Measurements from ENCODE around the gene FGD3. TPM values are rescaled to one million over a fixed set of nuclear protein-coding genes. Genes with fewer than 3 reads are reported as not detected.

FGD3 gene
- total RNA-seq, 1 donor, result not detected

- TF ChIP-seq CTCF (IDR thresholded peaks at IDR 0.05; ENCODE audit: insufficient read depth, low read depth, low read length), result no peak
- DNase-seq (ENCODE audit: low read depth), result no peak
- no peak overlapping the region for H3K4me3 ChIP-seq (ENCODE audit: low read depth, low read length)
Observed at GRCh38 chr9:93027750-93028149, 80.4 kb downstream of the FGD3 start.

GRCh38 chr9:93028448-93029006, 81.2 kb downstream of the FGD3 start:
- no peak for TF ChIP-seq CTCF (IDR thresholded peaks at IDR 0.05; ENCODE audit: insufficient read depth, low read depth, low read length)
- H3K4me3 ChIP-seq (ENCODE audit: low read depth, low read length), result no peak overlapping the region
- no peak for DNase-seq (ENCODE audit: low read depth)

- no peak for TF ChIP-seq CTCF (IDR thresholded peaks at IDR 0.05; ENCODE audit: insufficient read depth, low read depth, low read length)
- DNase-seq (ENCODE audit: low read depth), result no peak
- no peak overlapping the region for H3K4me3 ChIP-seq (ENCODE audit: low read depth, low read length)
Observed at GRCh38 chr9:93030642-93031628, 83.6 kb downstream of the FGD3 start.

GRCh38 chr9:93031629-93032430, 84.5 kb downstream of the FGD3 start:
- TF ChIP-seq CTCF (IDR thresholded peaks at IDR 0.05; ENCODE audit: insufficient read depth, low read depth, low read length), result no peak
- H3K4me3 ChIP-seq (ENCODE audit: low read depth, low read length), result no peak overlapping the region
- no peak for DNase-seq (ENCODE audit: low read depth)

- DNase-seq (ENCODE audit: low read depth), result no peak
- no peak overlapping the region for H3K4me3 ChIP-seq (ENCODE audit: low read depth, low read length)
- no peak for TF ChIP-seq CTCF (IDR thresholded peaks at IDR 0.05; ENCODE audit: insufficient read depth, low read depth, low read length)
Observed at GRCh38 chr9:93032545-93032944, 85.2 kb downstream of the FGD3 start.

- peak; percentile 7 for DNase-seq (ENCODE audit: low read depth)
Observed at GRCh38 chr9:93033531-93033930, 86.2 kb downstream of the FGD3 start.

More at GRCh38 chr9:93033531-93033930, 86.2 kb downstream of the FGD3 start:
- no peak for TF ChIP-seq CTCF (IDR thresholded peaks at IDR 0.05; ENCODE audit: insufficient read depth, low read depth, low read length)
- H3K4me3 ChIP-seq (ENCODE audit: low read depth, low read length), result no peak overlapping the region

All from fibroblast of villous mesenchyme (primary cell).